T-cell (primary cell): ENCODE measurements around the gene SNED1. TPM values are rescaled to one million over a fixed set of nuclear protein-coding genes. Genes with fewer than 3 reads are reported as not detected.

ENCODE experiments used
- ATAC-seq, 4 experiments: fragments of 200-7000 bp in 3 of 4; fragments of 150-1000 bp in 1 of 4; cut with Tn5 transposase; replicated peaks in 1 of 4; 1 replicate in 3 of 4; 2 replicates in 1 of 4; pipeline ENCODE4 v1.10.0; 2021; ENCODE audit warnings: moderate library complexity in 3 of 4, mild to moderate bottlenecking in 2 of 4, moderate number of reproducible peaks in 1 of 4
- CTCF ChIA-PET, 2 donors: fragments of 300-600 bp; sonication (Branson Sonifier 250); formaldehyde crosslinking; loops; one replicate each; lab custom pipeline; 2022; ENCODE audit warnings: antibody characterized with exemption in 2 of 2; lab: Charles Lee
- POLR2A ChIA-PET, 2 donors: fragments of 300-600 bp; sonication (Branson Sonifier 250); formaldehyde crosslinking; loops; one replicate each; lab custom pipeline; 2022; ENCODE audit warnings: antibody characterized with exemption in 2 of 2; lab: Charles Lee
- DNase-seq, 35 experiments: peaks; one replicate each; pipeline versions ENCODE4 v3.0.0 to v3.0.0-alpha.2; 2013 to 2023
- H3K27ac ChIP-seq: one replicate; pipeline ENCODE4 v1.5.1; 2013; ENCODE audit warnings: low read length
- H3K27me3 ChIP-seq, 2 experiments: replicated peaks in 1 of 2; 1 replicate in 1 of 2; 2 replicates in 1 of 2; pipeline versions ENCODE4 v1.6.1 to v1.7.0; 2013; ENCODE audit warnings: low read length in 1 of 2, mixed read lengths in 1 of 2; ENCODE audit not compliant: control insufficient read depth in 2 of 2, insufficient read depth in 2 of 2; ENCODE audit errors: extremely low read depth in 1 of 2
- H3K36me3 ChIP-seq, 2 donors: 1 replicate in 1 of 2; 2 replicates in 1 of 2; pipeline versions ENCODE4 v1.6.1 to v1.7.0; 2013; ENCODE audit warnings: low read length in 1 of 2; ENCODE audit not compliant: control insufficient read depth in 2 of 2, insufficient read depth in 1 of 2; ENCODE audit errors: extremely low read depth in 1 of 2
- H3K4me1 ChIP-seq, 2 experiments: 1 replicate in 1 of 2; 2 replicates in 1 of 2; pipeline versions ENCODE4 v1.6.1 to v1.7.0; 2013; ENCODE audit warnings: low read length in 2 of 2, mixed read lengths in 1 of 2; ENCODE audit not compliant: insufficient read depth in 2 of 2, control insufficient read depth in 1 of 2; ENCODE audit errors: extremely low read depth in 1 of 2
- H3K4me3 ChIP-seq, 2 donors: 1 replicate in 1 of 2; 2 replicates in 1 of 2; pipeline versions ENCODE4 v1.5.1 to v1.7.0; 2013; ENCODE audit warnings: mild to moderate bottlenecking in 2 of 2, low read length in 1 of 2, moderate library complexity in 1 of 2; ENCODE audit not compliant: control insufficient read depth in 1 of 2; ENCODE audit errors: extremely low read depth in 1 of 2
- H3K9me3 ChIP-seq: 2 replicates; pipeline ENCODE4 v1.7.0; 2013
- H3K27ac Mint-ChIP-seq, 2 donors: one replicate each; pipeline ENCODE4 v1.8.0; 2020 to 2021; ENCODE audit warnings: mild to moderate bottlenecking in 2 of 2, mixed read lengths in 2 of 2
- H3K27me3 Mint-ChIP-seq, 2 donors: one replicate each; pipeline ENCODE4 v1.8.0; 2021 to 2022; ENCODE audit warnings: mixed read lengths in 2 of 2
- H3K36me3 Mint-ChIP-seq: one replicate; pipeline ENCODE4 v1.8.0; 2021; ENCODE audit warnings: mixed read lengths
- H3K4me1 Mint-ChIP-seq, 3 donors: one replicate each; pipeline ENCODE4 v1.8.0; 2020 to 2022; ENCODE audit warnings: mixed read lengths in 3 of 3, mild to moderate bottlenecking in 1 of 3
- H3K4me3 Mint-ChIP-seq, 3 donors: one replicate each; pipeline ENCODE4 v1.8.0; 2020 to 2022; ENCODE audit warnings: mild to moderate bottlenecking in 3 of 3, mixed read lengths in 3 of 3, moderate library complexity in 3 of 3
- H3K9me3 Mint-ChIP-seq, 3 donors: one replicate each; pipeline ENCODE4 v1.8.0; 2020 to 2022; ENCODE audit warnings: mixed read lengths in 3 of 3
- WGBS: methylation state at CpG from one replicate; pipeline ENCODE4 v1.1.5; 2013; ENCODE audit warnings: missing lambda C conversion rate; ENCODE audit not compliant: insufficient coverage; 5-methylcytosine and 5-hydroxymethylcytosine counted together
- total RNA-seq, 35 experiments: library from RNA in 6 of 35; stranded (reverse) in 6 of 35; fragments of 120-200 nt in 1 of 35; gene quantifications; one replicate each; pipeline versions ENCODE4 v1.2.1 to v1.2.4 and lab custom pipeline; 2013 to 2026

Gene SNED1
- total RNA-seq, 5 donors from 2014 or later (not counting 1 experiment from before 2014, with no cell fraction given), result 37.7 to 82.5 (median 69.4) TPM

GRCh38 chr2:241038374-241039180 is 40.2 kb downstream of the SNED1 start:
- peaks cover 0 to 40% of the 10 kb centered on the region in 2 experiments for H3K27me3 ChIP-seq
- peaks cover 6 to 49% (median 41%) of the 10 kb centered on the region in 3 donors for H3K4me1 Mint-ChIP-seq
- no peaks in the 10 kb centered on the region for H3K27me3 Mint-ChIP-seq
- H3K4me3 Mint-ChIP-seq, result peak overlapping the region; percentile 72 to 87 (median 81)
- ATAC-seq (no peak), DNase-seq (no peak)
- CTCF ChIA-PET, result no interaction called here
- POLR2A ChIA-PET, result interaction anchor here in 1 of 2 donors (0.5 kb wide), 1 partner anchor 26 kb away, joined by 3 read pairs; no protein-coding TSS in a partner anchor
- no peaks in the 10 kb centered on the region for H3K9me3 ChIP-seq
- H3K4me1 ChIP-seq, result peaks cover 0 to 50% of the 10 kb centered on the region in 2 experiments
- WGBS, result 87% methylated on average over 17 of the region's 20 CpGs
- peak overlapping the region; percentile 93 to 94 for H3K27ac Mint-ChIP-seq
- no peak overlapping the region for H3K4me3 ChIP-seq
- H3K27ac ChIP-seq, result no peak overlapping the region
- H3K36me3 Mint-ChIP-seq, result peaks cover 12% of the 10 kb centered on the region
- no peaks in the 10 kb centered on the region for H3K9me3 Mint-ChIP-seq
- no peaks in the 10 kb centered on the region for H3K36me3 ChIP-seq

GRCh38 chr2:241039416-241039815 is 41.0 kb downstream of the SNED1 start:
- POLR2A ChIA-PET, result no interaction called here

GRCh38 chr2:241040081-241040803 is 41.8 kb downstream of the SNED1 start:
- H3K9me3 ChIP-seq, result no peaks in the 10 kb centered on the region
- Mint-ChIP-seq H3K4me3 (no peak overlapping the region), H3K36me3 (peaks cover 18% of the 10 kb centered on the region), H3K9me3 (peaks cover 0 to 4% (median 0%) of the 10 kb centered on the region in 3 donors), H3K27ac (peak overlapping the region in 1 of 2 donors; percentile 44), H3K27me3 (no peaks in the 10 kb centered on the region), H3K4me1 (peaks cover 6 to 47% (median 41%) of the 10 kb centered on the region in 3 donors)
- peaks cover 0 to 46% of the 10 kb centered on the region in 2 experiments for H3K4me1 ChIP-seq
- peaks cover 0 to 34% of the 10 kb centered on the region in 2 experiments for H3K27me3 ChIP-seq
- ATAC-seq, result no peak
- H3K36me3 ChIP-seq, result no peaks in the 10 kb centered on the region
- H3K27ac ChIP-seq, result no peak overlapping the region
- ChIA-PET POLR2A (no interaction called here), CTCF (no interaction called here)
- WGBS, result 95% methylated on average over 8 of the region's 13 CpGs
- no peak overlapping the region for H3K4me3 ChIP-seq
- peak in 1 of 35 experiments; percentile 8 for DNase-seq

More at GRCh38 chr2:241039416-241039815, 41.0 kb downstream of the SNED1 start:
- CTCF ChIA-PET, result no interaction called here
- Histone ChIP-seq H3K36me3 (no peaks in the 10 kb centered on the region), H3K9me3 (no peaks in the 10 kb centered on the region), H3K27me3 (peaks cover 0 to 40% of the 10 kb centered on the region in 2 experiments), H3K4me1 (peaks cover 0 to 50% of the 10 kb centered on the region in 2 experiments), H3K27ac (no peak overlapping the region), H3K4me3 (no peak overlapping the region)
- H3K36me3 Mint-ChIP-seq, result peaks cover 16% of the 10 kb centered on the region
- ATAC-seq, result no peak
- H3K4me3 Mint-ChIP-seq, result no peak overlapping the region
- no peak overlapping the region for H3K27ac Mint-ChIP-seq
- H3K4me1 Mint-ChIP-seq, result peaks cover 6 to 49% (median 41%) of the 10 kb centered on the region in 3 donors
- H3K9me3 Mint-ChIP-seq, result no peaks in the 10 kb centered on the region
- DNase-seq, result no peak
- H3K27me3 Mint-ChIP-seq, result no peaks in the 10 kb centered on the region
- WGBS, result 79% methylated on average over 2 of the region's 4 CpGs

GRCh38 chr2:241041589-241042158 is 43.3 kb downstream of the SNED1 start:
- Mint-ChIP-seq H3K36me3 (peaks cover 23% of the 10 kb centered on the region), H3K27ac (peak overlapping the region; percentile 24 to 72), H3K27me3 (no peaks in the 10 kb centered on the region), H3K4me1 (peaks cover 6 to 44% (median 39%) of the 10 kb centered on the region in 3 donors), H3K9me3 (peaks cover 0 to 6% (median 0%) of the 10 kb centered on the region in 3 donors), H3K4me3 (no peak overlapping the region)
- WGBS, result 49% methylated on average over 5 of the region's 5 CpGs
- Histone ChIP-seq H3K27me3 (peaks cover 0 to 26% of the 10 kb centered on the region in 2 experiments), H3K36me3 (no peaks in the 10 kb centered on the region), H3K4me1 (peaks cover 0 to 36% of the 10 kb centered on the region in 2 experiments), H3K9me3 (no peaks in the 10 kb centered on the region), H3K27ac (no peak overlapping the region), H3K4me3 (no peak overlapping the region)
- ATAC-seq (peak in 1 of 4 experiments; percentile 50), DNase-seq (peak in 1 of 35 experiments; percentile 37)
- ChIA-PET CTCF (no interaction called here), POLR2A (no interaction called here)

- H3K4me3 ChIP-seq, result no peak overlapping the region
- no peak overlapping the region for H3K27ac Mint-ChIP-seq
- ChIA-PET CTCF (no interaction called here), POLR2A (interaction anchor here in 1 of 2 donors (0.7 kb wide), 1 partner anchor 67 kb away, joined by 3 read pairs; no protein-coding TSS in a partner anchor)
- ATAC-seq (no peak), DNase-seq (no peak)
- no peaks in the 10 kb centered on the region for H3K9me3 ChIP-seq
- H3K9me3 Mint-ChIP-seq, result peaks cover 0 to 6% (median 0%) of the 10 kb centered on the region in 3 donors
- H3K4me1 ChIP-seq, result peaks cover 0 to 17% of the 10 kb centered on the region in 2 experiments
- H3K36me3 ChIP-seq, result peaks cover 0 to 2% of the 10 kb centered on the region in 2 donors
- peaks cover 23% of the 10 kb centered on the region for H3K36me3 Mint-ChIP-seq
- H3K27me3 Mint-ChIP-seq, result no peaks in the 10 kb centered on the region
- peaks cover 0 to 13% of the 10 kb centered on the region in 2 experiments for H3K27me3 ChIP-seq
- no peak overlapping the region for H3K27ac ChIP-seq
- H3K4me3 Mint-ChIP-seq, result no peak overlapping the region
- peaks cover 0 to 31% (median 24%) of the 10 kb centered on the region in 3 donors for H3K4me1 Mint-ChIP-seq
Measured at GRCh38 chr2:241043581-241043980, 45.2 kb downstream of the SNED1 start.
